GM18870 (cell line): ENCODE data around the gene RPS29.
A peak's percentile ranks its signal among the peaks of the same experiment; 100 is the strongest.
"Not testable (repeated sequence)": the region's sequence is repeated elsewhere in the genome, so short reads cannot be mapped to it uniquely, and the experiment has no call there.

Experiments
- ATAC-seq: cut with Tn5 transposase; IDR thresholded peaks from one replicate; pipeline ENCODE4 v1.9.1; 2021; ENCODE audit warnings: moderate library complexity; ENCODE audit not compliant: unreplicated experiment

The RPS29 gene

DNA sequence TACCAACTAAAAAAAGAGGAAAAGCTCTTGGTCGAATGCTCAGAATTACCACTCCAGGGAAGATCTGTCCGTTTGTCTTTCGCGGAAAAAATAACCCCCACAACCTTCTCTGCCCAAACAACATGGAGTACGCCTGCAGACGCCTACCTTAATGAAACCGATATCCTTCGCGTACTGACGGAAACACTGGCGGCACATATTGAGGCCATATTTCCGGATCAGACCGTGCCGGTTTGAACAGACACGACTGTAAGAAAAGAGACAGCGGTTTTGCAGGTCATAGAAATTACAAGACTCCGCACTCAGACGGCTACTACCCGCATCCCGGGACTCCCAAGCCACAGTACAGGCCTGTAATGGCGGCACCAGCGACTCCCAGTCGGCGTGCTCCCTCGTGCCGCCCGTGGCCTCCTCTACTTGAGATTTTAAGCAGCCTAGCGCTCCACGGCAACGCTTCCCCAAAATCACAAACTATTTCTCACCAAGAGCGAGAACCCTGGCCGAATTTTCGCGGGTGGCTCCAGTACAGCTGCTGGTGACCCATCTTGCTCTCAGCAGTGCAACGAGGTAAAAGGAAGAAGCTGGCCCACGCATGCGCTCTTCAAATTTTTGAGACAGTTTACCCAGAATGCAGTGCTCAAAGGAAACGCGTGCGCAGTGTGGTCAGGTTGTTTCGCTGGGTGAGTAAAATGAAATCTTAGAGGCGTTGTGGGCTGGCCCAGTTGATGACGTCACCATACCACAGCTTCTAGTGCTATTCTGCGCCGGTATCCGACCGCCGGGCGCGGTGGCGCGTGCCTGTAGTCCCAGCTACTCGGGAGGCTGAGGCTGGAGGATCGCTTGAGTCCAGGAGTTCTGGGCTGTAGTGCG lies at the start of gene RPS29:
Gene RPS29, minus strand, starts transcription at position 578 of the 870 bp plus-strand sequence. Its CDS starts 34 bp downstream, at position 544.
- ATAC-seq: peak; percentile 88

DNA sequence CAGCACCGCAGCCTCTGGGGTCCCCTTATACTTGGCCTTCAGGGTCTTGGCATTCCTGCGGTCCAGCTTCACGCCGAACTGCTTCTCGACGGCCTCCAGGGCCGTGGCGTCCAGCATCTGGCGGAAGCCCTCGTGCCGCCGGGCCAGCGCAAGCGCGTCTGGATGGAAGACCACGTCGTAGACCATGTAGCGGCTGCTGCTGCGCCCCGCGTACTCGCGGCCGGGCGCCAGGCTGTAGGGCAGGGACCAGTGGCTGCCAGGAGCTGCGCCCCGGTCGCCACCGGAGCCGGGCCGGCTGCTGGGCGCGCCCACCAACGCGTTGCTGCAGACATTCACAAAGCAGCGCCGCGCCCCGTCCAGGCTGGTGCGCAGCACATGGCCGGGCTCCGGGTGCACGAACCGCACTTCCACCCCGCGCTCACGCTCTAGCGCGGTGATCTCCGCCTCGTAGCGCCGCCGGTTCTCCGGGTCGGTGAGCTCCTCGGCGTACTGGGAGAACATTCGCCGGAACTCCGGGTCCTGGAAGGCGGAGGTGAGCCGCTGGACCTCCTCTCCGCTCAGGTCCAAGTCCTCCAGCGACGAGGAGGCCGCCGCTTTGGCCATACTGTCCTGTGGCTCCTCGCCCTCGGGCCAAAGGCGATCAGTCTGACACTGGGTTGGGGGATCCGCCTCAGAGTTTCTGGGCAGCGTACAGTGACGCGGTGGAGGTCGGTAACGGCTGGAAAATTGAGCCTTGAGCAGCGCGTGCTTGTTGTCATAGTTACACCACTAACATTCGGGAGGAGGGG lies 48.6 kb upstream of the RPS29 start, which contains the start of gene DNAAF2:
Gene DNAAF2, minus strand, starts transcription at position 698 of the 788 bp plus-strand sequence. Its CDS starts 95 bp downstream, at position 603.
- peak; percentile 27 for ATAC-seq

DNA sequence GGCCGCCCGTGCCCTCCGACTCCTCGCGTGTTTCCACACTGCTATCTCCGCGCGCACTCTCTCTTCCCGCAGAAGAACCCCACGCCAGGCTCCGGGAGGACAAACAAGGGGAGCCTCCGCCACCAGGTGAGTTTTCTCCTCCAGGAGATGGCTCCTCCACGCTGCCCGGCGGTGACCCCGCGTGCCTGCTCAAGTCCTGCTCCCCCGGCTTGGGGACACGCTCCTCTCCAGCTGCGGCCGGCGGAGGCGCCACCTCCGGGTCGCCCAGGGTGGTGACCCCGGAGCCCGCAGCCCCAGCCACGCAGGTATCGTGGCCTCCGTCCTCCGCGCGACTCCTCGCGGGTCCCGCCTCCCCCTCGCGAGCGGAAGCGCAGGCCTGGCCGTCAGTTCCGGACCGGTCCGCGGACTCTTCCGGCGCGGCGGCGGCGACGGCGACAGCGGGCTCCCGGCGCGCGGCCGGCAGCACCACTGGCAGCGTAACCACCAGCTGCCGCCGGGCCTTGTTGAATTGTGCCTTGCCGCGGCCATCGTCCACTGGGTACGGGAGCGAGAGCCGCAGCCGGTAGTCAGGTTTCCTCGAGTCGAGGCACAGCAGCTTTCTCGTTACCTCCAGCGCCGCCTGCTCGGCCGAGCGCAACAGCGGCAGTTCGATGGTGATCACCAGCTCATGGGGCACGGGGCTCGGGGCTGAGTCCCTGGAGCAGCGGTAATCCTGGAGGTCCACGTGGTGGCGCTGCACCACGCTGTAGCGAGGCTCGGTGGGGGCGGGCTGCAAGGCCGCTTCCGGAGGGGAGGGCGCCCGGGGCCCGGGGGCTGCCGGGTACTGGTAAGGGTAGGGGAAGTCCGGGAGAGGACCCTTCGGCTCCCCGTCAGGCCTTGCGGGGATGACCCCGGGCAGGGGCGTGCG lies 47.7 kb upstream of the RPS29 start:
- peak; percentile 71 for ATAC-seq

DNA sequence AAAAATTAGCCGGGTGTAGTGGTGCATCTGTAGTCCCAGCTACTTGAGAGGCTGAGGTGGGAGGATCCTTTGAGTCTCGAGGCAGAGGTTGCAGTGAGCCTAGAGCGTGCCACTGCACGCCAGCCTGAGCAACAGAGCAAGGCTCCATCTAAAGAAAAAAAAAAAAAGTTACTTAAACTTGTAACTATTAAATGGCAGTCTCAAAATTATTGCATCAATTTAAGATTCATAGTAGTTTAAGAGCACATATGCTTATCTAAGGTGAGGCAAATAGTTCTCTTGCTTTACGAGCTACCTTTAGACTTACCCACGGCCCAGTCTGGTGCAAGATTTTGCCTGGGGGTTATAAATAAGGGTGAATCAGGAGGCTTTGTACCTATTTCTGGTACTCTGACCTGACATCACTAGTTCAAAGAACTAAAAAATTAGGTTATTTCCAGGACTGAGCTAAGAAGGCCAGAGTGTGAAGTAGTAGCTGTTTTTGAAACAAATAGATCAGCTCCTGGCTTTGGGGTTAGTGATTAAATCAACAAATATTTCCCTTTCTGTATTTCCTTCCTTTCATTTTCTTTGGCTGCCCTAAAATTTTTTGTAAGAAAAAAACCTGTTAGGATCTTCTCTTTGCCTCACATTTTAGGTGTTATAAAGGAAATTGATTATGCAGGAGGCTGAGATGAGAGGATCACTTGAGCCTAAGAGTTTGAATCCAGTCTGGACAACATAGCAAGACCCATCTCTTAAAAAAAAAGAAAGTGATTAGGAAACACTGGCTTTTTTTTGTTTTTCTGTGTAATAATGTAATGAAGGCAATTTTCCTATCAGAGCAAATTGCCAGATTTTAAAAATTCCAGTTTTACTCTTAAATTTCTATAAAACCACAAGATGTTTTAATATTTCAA lies 38.0 kb upstream of the RPS29 start:
- no peak for ATAC-seq

DNA sequence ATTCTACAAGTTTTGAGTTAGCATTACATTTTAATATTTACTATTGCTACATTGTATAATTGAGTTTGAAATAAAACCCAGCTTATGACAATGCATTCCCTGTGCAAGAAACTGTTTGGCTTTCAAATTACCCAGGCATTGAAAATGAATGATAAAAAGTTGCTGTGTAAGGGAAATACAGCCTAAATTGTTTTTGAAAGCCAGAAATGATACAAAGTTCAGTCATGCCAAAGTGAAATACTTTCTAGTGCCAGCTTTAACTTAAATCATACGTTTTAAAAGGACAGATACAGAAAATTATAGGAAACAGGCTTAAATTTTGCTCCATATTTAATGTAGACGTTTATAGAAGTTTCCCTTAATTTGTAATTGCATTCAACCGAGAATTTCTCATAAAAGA lies 37.2 kb upstream of the RPS29 start:
- no peak for ATAC-seq

DNA sequence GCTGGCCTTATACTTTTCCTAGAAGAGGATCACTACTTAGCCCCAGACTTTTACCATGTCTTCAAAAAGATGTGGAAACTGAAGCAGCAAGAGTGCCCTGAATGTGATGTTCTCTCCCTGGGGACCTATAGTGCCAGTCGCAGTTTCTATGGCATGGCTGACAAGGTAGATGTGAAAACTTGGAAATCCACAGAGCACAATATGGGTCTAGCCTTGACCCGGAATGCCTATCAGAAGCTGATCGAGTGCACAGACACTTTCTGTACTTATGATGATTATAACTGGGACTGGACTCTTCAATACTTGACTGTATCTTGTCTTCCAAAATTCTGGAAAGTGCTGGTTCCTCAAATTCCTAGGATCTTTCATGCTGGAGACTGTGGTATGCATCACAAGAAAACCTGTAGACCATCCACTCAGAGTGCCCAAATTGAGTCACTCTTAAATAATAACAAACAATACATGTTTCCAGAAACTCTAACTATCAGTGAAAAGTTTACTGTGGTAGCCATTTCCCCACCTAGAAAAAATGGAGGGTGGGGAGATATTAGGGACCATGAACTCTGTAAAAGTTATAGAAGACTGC lies 35.9 kb upstream of the RPS29 start:
- no peak for ATAC-seq

DNA sequence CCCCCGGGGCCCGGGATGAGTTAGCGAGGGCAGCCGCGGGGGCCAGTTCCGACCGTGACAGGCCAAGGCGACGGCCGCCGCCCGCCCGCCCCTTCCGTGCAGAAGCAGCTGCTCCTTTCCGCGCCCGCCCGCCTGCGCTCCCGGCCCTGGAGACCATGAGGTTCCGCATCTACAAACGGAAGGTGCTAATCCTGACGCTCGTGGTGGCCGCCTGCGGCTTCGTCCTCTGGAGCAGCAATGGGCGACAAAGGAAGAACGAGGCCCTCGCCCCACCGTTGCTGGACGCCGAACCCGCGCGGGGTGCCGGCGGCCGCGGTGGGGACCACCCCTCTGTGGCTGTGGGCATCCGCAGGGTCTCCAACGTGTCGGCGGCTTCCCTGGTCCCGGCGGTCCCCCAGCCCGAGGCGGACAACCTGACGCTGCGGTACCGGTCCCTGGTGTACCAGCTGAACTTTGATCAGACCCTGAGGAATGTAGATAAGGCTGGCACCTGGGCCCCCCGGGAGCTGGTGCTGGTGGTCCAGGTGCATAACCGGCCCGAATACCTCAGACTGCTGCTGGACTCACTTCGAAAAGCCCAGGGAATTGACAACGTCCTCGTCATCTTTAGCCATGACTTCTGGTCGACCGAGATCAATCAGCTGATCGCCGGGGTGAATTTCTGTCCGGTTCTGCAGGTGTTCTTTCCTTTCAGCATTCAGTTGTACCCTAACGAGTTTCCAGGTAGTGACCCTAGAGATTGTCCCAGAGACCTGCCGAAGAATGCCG lies 35.1 kb upstream of the RPS29 start:
- ATAC-seq: no peak

DNA sequence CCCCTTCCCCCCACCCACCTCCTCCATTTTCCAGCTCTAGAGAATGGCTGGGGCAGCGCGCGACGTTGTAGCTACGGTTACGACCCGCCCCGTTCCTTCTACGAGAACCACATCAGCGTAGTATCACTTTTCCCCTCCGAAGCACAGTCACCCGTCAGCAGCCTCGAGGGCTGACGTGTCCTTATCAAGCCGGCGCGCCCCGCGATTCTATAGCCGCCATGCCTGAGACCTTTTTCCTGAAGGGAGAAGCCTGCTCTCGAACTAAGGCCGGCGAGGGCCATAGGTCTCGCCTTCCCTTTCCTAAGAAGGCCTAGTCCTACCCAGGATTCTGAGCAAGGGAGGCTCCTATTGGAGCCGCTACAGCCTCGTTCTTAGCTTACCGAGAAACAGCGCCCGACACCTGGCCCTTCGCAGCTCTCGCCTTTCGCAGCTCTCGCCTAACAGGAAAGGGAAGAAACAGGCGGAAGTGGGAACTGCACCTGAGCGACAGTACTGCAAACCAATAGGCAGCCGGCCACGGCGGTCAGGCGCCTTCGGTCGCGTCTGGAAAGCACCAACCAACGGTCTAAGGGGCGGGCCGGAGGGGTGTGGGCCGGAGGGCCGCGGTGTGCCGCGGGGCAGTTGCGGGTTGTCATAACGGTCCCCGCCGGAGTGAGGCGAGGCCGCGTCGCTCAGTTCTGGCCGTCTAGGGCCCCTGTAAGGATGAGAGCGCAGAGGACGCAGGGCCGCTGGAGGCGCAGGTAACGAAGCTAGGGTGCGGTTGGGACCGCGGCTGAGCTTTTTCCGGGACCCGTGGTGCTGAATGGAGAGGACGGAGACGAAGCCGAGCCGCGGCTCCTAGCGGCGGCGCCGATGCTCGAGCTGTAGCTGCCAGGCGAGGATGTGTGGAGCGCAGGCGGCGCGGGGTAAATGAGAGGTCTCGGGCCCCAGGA lies 34.3 kb upstream of the RPS29 start, which contains the start of the genes MGAT2 and RPL36AL:
Gene MGAT2, plus strand, starts transcription at position 618 of the 932 bp plus-strand sequence. CDS start 470 bp downstream, outside the sequence.
Gene RPL36AL, minus strand, starts transcription at position 445 of the 932 bp plus-strand sequence. CDS start 1,522 bp downstream, outside the sequence.
- ATAC-seq: peak; percentile 88

DNA sequence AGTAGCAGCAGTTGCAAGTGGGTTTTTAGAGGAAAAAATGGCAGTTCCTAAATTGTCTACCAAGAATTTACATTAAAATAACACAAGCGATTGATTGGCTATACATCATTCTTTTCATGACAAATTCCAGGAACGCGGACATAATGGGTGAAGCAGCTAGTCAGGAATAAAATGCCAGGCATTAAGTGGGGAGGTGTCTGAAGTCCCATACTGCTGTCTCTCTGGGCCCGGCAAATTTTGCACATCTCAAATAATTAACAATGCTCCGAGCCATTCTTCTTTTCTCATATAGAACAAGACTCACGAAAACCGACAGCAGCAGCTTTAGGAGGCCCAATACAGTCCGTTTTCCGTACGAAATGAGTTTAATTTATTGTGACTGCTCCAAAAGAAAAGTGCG lies 33.5 kb upstream of the RPS29 start:
- ATAC-seq: no peak

DNA sequence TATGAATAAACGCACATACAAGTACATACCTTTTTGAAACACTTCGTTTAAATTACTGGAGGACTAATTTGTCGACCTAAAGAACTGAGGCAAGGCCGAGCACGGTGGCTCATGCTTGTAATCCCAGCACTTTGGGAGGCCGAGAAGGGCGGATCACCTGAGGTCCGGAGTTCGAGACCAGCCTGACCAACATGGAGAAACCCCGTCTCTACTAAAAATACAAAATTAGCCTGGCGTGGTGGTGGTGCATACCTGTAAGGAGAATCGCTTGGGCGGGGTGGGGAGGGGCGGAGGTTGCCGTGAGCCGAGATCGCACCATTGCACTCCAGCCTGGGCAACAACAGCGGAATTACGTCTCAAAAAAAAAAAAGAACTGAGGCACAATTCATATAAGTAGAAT lies 33.1 kb upstream of the RPS29 start:
- not testable (repeated sequence) for ATAC-seq

DNA sequence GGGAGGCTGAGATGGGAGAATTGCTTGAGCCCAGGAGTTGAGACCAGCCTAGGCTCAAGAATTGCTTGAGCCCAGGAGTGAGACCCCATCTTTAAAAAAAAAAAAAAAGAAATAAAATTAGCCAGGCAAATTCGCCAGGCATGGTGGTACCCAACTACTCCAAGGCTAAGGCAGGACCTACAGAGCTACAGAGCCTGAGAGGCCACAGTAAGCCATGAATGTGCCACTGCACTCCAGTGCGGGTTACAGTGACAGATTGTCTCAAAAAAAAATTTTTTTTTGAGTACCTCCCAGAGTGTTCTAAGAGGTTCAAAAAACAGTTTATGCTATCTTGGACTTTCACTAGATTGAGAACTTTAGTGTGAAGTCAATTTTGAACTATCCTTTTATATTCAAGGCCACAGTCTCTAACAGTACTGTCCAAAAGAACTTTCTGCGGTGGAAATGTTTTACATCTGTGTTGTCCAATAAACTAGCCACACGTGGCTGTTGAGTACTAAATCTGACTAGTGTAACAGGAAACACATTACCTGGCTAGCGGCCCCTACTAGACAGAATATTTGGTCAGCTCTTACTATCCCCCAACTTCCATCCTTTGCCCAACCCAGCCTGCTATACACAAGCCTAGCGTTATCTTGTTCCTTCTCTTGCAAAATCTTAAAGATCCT lies 31.8 kb upstream of the RPS29 start:
- ATAC-seq: no peak

DNA sequence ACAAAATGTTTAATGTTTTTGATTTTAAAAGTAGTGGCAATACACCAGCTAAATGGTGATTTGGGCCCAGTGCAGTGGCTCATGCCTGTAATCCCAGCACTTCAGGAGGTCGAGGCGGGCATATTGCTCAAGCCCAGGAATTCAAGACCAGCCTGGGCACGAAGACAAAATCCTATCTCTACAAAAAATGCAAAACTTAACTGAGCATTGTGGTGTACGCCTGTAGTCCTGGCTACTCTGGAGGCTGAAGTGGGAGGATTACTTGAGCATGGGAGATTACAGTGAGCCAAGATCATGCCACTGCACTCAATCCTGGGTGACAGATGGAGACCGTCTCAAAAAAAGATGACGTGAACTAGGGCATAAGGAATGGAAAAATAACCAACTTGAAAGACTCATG lies 29.6 kb upstream of the RPS29 start:
- no peak for ATAC-seq

DNA sequence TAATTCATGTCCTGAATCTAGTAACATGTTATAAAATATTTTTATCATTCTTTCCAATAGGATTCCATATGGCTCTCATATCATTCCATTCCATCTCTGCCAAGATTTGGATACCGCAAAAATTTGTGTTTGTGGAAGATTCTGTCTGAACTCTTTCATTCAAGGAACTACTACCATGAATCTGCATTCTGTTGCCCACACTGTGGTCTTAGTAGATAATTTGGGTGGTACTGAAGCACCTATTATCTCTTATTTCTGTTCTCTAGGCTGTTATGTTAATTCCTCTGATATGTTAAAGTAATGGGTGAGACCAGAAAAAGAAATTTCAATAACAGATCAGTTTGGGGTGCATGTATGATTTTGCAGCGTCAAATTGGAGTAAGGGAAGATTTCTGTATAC lies 28.0 kb upstream of the RPS29 start:
- ATAC-seq: no peak

DNA sequence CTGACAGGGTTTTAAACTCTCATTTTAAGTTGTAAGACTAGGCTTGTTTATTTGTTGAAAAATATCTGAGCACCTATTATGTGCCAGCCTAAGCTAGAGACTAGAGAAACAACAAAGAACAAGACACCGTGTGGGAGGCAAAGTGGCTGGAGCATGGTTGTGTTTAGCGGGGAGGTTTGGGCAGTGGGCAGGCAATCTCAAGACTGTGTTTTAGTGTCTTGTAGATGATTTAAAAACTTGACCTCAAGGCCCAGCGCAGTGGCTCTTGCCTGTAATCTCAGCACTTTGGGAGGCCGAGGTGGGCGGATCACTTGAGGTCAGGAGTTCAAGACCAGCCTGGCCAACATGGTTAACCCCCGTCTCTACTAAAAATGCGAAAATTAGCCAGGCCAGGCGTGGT lies 26.5 kb upstream of the RPS29 start:
- ATAC-seq: no peak

DNA sequence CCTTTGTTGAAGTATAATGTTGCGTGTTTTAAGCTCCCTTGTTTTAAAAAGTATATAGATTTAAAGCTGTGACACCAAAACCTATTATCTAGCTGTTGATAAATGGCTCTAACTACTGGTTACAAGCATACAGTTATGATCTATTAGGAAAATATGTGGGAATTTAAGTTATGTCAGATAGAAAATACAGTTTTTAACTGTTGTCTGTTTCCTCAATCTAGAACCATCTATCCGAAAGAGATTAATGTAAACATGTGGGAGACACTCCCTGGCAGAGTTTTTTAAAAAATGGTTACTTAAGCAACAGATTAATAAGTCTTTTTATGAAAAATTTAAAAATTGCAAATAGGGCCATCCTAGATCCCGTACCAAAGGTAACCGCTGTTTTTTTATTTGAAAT lies 26.1 kb upstream of the RPS29 start:
- ATAC-seq: no peak

DNA sequence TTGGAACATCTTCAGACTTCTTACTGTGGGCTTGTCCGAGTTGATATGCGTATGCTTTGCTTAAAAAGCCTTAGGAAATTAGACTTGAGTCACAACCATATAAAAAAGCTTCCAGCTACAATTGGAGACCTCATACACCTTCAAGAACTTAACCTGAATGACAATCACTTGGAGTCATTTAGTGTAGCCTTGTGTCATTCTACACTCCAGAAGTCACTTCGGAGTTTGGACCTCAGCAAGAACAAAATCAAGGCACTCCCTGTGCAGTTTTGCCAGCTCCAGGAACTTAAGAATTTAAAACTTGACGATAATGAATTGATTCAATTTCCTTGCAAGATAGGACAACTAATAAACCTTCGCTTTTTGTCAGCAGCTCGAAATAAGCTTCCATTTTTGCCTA lies 21.4 kb upstream of the RPS29 start:
- ATAC-seq: no peak
